GM23248 (cell line): ENCODE measurements around the gene KCNC3.

Experiments
- EZH2 ChIP-seq: fragments of 200-600 bp; sonication (generic); IDR thresholded peaks from 2 replicates; pipeline ENCODE4 v1.6.1; 2018; ENCODE audit warnings: antibody characterized with exemption, mild to moderate bottlenecking; ENCODE audit not compliant: insufficient read depth, poor library complexity, severe bottlenecking
- EZH2phosphoT487 ChIP-seq: fragments of 200-600 bp; sonication (generic); IDR thresholded peaks from 2 replicates; pipeline ENCODE4 v1.6.1; 2018; ENCODE audit warnings: antibody characterized with exemption, moderate library complexity, mild to moderate bottlenecking, low read depth; ENCODE audit not compliant: insufficient read depth

DNA sequence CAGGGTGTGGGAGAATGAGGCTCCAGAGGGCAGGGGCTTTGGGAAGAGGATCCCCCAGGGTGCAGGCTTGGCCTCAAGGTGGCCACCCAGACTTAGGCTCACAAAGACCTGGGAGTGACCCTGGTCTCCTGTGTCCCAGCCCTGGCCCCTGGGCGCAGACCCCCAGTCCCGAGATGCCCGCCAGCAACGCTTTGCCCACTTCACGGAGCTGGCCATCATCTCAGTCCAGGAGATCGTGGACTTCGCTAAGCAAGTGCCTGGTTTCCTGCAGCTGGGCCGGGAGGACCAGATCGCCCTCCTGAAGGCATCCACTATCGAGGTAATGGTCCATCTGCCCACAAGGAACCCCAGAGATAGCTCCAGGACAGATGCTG, 49.7 kb upstream of the KCNC3 start:
- TF ChIP-seq EZH2 (no peak), EZH2phosphoT487 (no peak)
